ENCODE measurements around the gene UBA6.

DNA sequence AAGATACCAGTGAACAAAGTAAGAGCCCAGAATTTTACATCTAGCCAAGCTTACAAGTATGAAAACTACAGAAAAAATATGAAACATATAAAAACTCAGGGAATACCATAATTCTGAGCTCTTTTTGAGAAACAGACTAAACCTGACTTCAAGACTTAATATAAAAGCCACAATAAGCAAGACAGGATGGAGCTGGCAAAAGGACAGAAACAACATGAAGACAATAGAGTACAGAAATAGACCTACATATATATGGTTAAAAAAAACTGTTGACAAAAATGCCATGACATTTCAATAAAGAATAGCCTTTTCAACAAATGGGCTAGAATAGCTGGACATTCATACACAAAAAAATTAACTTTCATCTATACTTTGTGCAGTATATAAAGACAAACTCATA lies 49.4 kb downstream of the UBA6 start:
- TF ChIP-seq, protein P1, sequence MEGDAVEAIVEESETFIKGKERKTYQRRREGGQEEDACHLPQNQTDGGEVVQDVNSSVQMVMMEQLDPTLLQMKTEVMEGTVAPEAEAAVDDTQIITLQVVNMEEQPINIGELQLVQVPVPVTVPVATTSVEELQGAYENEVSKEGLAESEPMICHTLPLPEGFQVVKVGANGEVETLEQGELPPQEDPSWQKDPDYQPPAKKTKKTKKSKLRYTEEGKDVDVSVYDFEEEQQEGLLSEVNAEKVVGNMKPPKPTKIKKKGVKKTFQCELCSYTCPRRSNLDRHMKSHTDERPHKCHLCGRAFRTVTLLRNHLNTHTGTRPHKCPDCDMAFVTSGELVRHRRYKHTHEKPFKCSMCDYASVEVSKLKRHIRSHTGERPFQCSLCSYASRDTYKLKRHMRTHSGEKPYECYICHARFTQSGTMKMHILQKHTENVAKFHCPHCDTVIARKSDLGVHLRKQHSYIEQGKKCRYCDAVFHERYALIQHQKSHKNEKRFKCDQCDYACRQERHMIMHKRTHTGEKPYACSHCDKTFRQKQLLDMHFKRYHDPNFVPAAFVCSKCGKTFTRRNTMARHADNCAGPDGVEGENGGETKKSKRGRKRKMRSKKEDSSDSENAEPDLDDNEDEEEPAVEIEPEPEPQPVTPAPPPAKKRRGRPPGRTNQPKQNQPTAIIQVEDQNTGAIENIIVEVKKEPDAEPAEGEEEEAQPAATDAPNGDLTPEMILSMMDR (IDR thresholded peaks at IDR 0.05; ENCODE audit: low read length), result no peak
- TF ChIP-seq EZH2phosphoT487 (IDR thresholded peaks at IDR 0.05; ENCODE audit: low read length), result no peak
